Keratinocyte (primary cell): ENCODE results near the gene PSMD14.

Experiments used
- CTCF ChIP-seq, 3 experiments: IDR thresholded peaks in 1 of 3; conservative IDR thresholded peaks in 1 of 3; optimal IDR thresholded peaks in 1 of 3; 2 replicates in 2 of 3; 3 replicates in 1 of 3; pipeline versions ENCODE3 to v1.5.1; 2011; ENCODE audit warnings: low read length in 3 of 3, mild to moderate bottlenecking in 3 of 3, moderate library complexity in 2 of 3, control low read depth in 1 of 3, inconsistent platforms in 1 of 3; ENCODE audit not compliant: insufficient read depth in 2 of 3; ENCODE audit errors: extremely low read depth in 1 of 3
- EZH2 ChIP-seq: IDR thresholded peaks from one replicate; pipeline ENCODE4 v1.6.1; 2012; ENCODE audit warnings: inconsistent platforms, mild to moderate bottlenecking, low read length, moderate library complexity

- TF ChIP-seq CTCF (optimal IDR thresholded peaks at IDR 0.05 in 1 of 3, IDR thresholded peaks at IDR 0.05 in 1 of 3, conservative IDR thresholded peaks at IDR 0.05 in 1 of 3; ENCODE audit: extremely low read depth in 1 of 3, insufficient read depth in 2 of 3, low read length in 3 of 3) (no peak), EZH2 (no peak)
Observed at GRCh38 chr2:161283926-161284325, 24.3 kb upstream of the PSMD14 start.
